WTC11 (cell line): Measurements from ENCODE around the gene HPCAL1. TPM values are rescaled to one million over a fixed set of nuclear protein-coding genes. Genes with fewer than 3 reads are reported as not detected.

ENCODE experiments used
- ATAC-seq: fragments of 200-7000 bp; cut with Tn5 transposase; 2 replicates; pipeline ENCODE4 v1.10.0; 2021; ENCODE audit warnings: mild to moderate bottlenecking, moderate library complexity
- CTCF ChIA-PET: fragments of 300-600 bp; sonication (Branson Sonifier 250); formaldehyde crosslinking; loops from one replicate; lab custom pipeline; 2021; ENCODE audit warnings: antibody characterized with exemption; lab: Charles Lee
- POLR2A ChIA-PET: fragments of 350-600 bp; sonication (Branson Sonifier 250); formaldehyde crosslinking; loops from one replicate; lab custom pipeline; 2021; ENCODE audit warnings: antibody characterized with exemption; lab: Charles Lee
- DNase-seq: peaks from one replicate; pipeline ENCODE4 v3.0.0; 2021; ENCODE audit warnings: low spot score
- H3K27ac Mint-ChIP-seq: 2 replicates; pipeline ENCODE4 v1.8.0; 2021; ENCODE audit warnings: mixed read lengths
- H3K27me3 Mint-ChIP-seq: 2 replicates; pipeline ENCODE4 v1.8.0; 2021; ENCODE audit warnings: low read depth, mild to moderate bottlenecking, moderate library complexity, mixed read lengths
- H3K36me3 Mint-ChIP-seq: 2 replicates; pipeline ENCODE4 v1.8.0; 2021; ENCODE audit warnings: mixed read lengths
- H3K4me1 Mint-ChIP-seq: 2 replicates; pipeline ENCODE4 v1.8.0; 2022; ENCODE audit warnings: mixed read lengths
- H3K4me3 Mint-ChIP-seq: 2 replicates; pipeline ENCODE4 v1.8.0; 2021; ENCODE audit warnings: mild to moderate bottlenecking, moderate library complexity, mixed read lengths
- H3K9me3 Mint-ChIP-seq: 2 replicates; pipeline ENCODE4 v1.8.0; 2021; ENCODE audit warnings: mixed read lengths
- ATF6 ChIP-seq: sonication (generic); formaldehyde crosslinking; IDR thresholded peaks from 2 replicates; pipeline ENCODE4 v1.8.1; 2023; ENCODE audit warnings: mild to moderate bottlenecking, missing genetic modification reagents
- FOXP1 ChIP-seq: sonication (generic); formaldehyde crosslinking; IDR thresholded peaks from 2 replicates; pipeline ENCODE4 v1.8.0; 2022; ENCODE audit warnings: missing genetic modification reagents, mild to moderate bottlenecking, moderate library complexity, borderline replicate concordance
- FOXP4 ChIP-seq: sonication (generic); formaldehyde crosslinking; IDR thresholded peaks from 2 replicates; pipeline ENCODE4 v1.8.0; 2022; ENCODE audit warnings: mild to moderate bottlenecking, missing genetic modification reagents
- GABPB1 ChIP-seq: sonication (generic); formaldehyde crosslinking; IDR thresholded peaks from 2 replicates; pipeline ENCODE4 v1.8.1; 2023; ENCODE audit warnings: mild to moderate bottlenecking, missing genetic modification reagents
- MXD4 ChIP-seq: fragments of 250-450 bp; sonication (Bioruptor Pico); IDR thresholded peaks from 2 replicates; pipeline ENCODE4 v1.8.0; 2021; ENCODE audit warnings: mild to moderate bottlenecking, moderate library complexity, borderline replicate concordance
- NFATC4 ChIP-seq: fragments of 250-450 bp; sonication (Bioruptor Pico); IDR thresholded peaks from 2 replicates; pipeline ENCODE4 v1.9.0; 2021; ENCODE audit warnings: mild to moderate bottlenecking
- RORB ChIP-seq: fragments of 250-450 bp; sonication (Bioruptor Pico); IDR thresholded peaks from 2 replicates; pipeline ENCODE4 v1.9.0; 2021; ENCODE audit warnings: mild to moderate bottlenecking
- ZBTB43 ChIP-seq: sonication (generic); formaldehyde crosslinking; IDR thresholded peaks from 2 replicates; pipeline ENCODE4 v1.8.1; 2023; ENCODE audit warnings: mild to moderate bottlenecking, missing genetic modification reagents
- ZNF121 ChIP-seq: sonication (generic); formaldehyde crosslinking; IDR thresholded peaks from 2 replicates; pipeline ENCODE4 v1.8.0; 2023; ENCODE audit warnings: missing genetic modification reagents
- ZNF263 ChIP-seq: sonication (generic); formaldehyde crosslinking; IDR thresholded peaks from 2 replicates; pipeline ENCODE4 v1.8.1; 2022; ENCODE audit warnings: low read depth, mild to moderate bottlenecking, moderate library complexity, missing genetic modification reagents
- ZNF281 ChIP-seq: sonication (generic); formaldehyde crosslinking; IDR thresholded peaks from 2 replicates; pipeline ENCODE4 v1.8.0; 2023; ENCODE audit warnings: mild to moderate bottlenecking, missing genetic modification reagents
- ZNF396 ChIP-seq: fragments of 250-450 bp; sonication (Bioruptor Pico); IDR thresholded peaks from 2 replicates; pipeline ENCODE4 v1.8.0; 2021; ENCODE audit warnings: mild to moderate bottlenecking, moderate library complexity, borderline replicate concordance
- total RNA-seq: library from RNA; stranded (reverse); gene quantifications from 3 replicates; pipeline ENCODE4 v1.2.3, GENCODE V29; 2021

Gene HPCAL1
- total RNA-seq, 1 experiment from 2014 or later, result 11.8 TPM

- TF ChIP-seq ZNF263 (CRISPR knock-in tag), result no peak
- TF ChIP-seq FOXP4, result no peak
- no peak for TF ChIP-seq NFATC4 (CRISPR knock-in tag)
Measured at GRCh38 chr2:10392548-10392947, 89.8 kb downstream of the HPCAL1 start (continued).

- ATAC-seq (peak; percentile 77), DNase-seq (no peak)
- H3K27ac Mint-ChIP-seq, result 0 out of 2 replicates have a peak overlapping the region, but pooled peaks have one; percentile 36
Measured at GRCh38 chr2:10392951-10393639, 90.4 kb downstream of the HPCAL1 start.

GRCh38 chr2:10393640-10393982 is 90.9 kb downstream of the HPCAL1 start:
- Mint-ChIP-seq H3K9me3 (no peaks in the 10 kb centered on the region), H3K4me1 (peaks cover 31% of the 10 kb centered on the region), H3K4me3 (no peak overlapping the region), H3K36me3 (no peaks in the 10 kb centered on the region)
- DNase-seq, result no peak
- POLR2A ChIA-PET, result interaction anchor here (1.2 kb wide), 1 partner anchor 15 kb away, joined by 4 read pairs; no protein-coding TSS in a partner anchor
- CTCF ChIA-PET, result interaction anchor here (0.6 to 2.6 kb wide), 7 partner anchors 11 to 580 kb away, joined by 3 to 34 read pairs (median 4); partner anchors contain the start of gene HPCAL1
- ATAC-seq, result peak; percentile 20
- no peak for TF ChIP-seq NFATC4 (CRISPR knock-in tag)
- TF ChIP-seq ZNF121 (CRISPR knock-in tag), result 0 out of 2 replicates have a peak, but pooled peaks have one; percentile 8
- no peak for TF ChIP-seq MXD4 (CRISPR knock-in tag)
- TF ChIP-seq ZNF281, result no peak
- no peak for TF ChIP-seq ZNF396 (CRISPR knock-in tag)
- TF ChIP-seq, all 79 proteins: peak for 1
- H3K27me3 Mint-ChIP-seq, result no peaks in the 10 kb centered on the region
- H3K27ac Mint-ChIP-seq, result no peak overlapping the region

More at GRCh38 chr2:10392951-10393639, 90.4 kb downstream of the HPCAL1 start:
- H3K27me3 Mint-ChIP-seq, result no peaks in the 10 kb centered on the region
- POLR2A ChIA-PET, result interaction anchor here (1.2 kb wide), 1 partner anchor 15 kb away, joined by 4 read pairs; no protein-coding TSS in a partner anchor
- no peaks in the 10 kb centered on the region for H3K36me3 Mint-ChIP-seq
- H3K4me3 Mint-ChIP-seq, result no peak overlapping the region
- no peak for TF ChIP-seq ZBTB43
- TF ChIP-seq RORB, result no peak
- no peak for TF ChIP-seq GABPB1 (CRISPR knock-in tag)
- no peak for TF ChIP-seq ATF6 (CRISPR knock-in tag)
- TF ChIP-seq FOXP1 (CRISPR knock-in tag), result 0 out of 2 replicates have a peak, but pooled peaks have one; percentile 20
- TF ChIP-seq NFATC4 (CRISPR knock-in tag), result no peak
- TF ChIP-seq, all 79 proteins: peak for 1
- CTCF ChIA-PET, result interaction anchor here (1.0 to 2.6 kb wide), 7 partner anchors 10 to 579 kb away, joined by 3 to 34 read pairs (median 4); partner anchors contain the start of gene HPCAL1
- Mint-ChIP-seq H3K9me3 (no peaks in the 10 kb centered on the region), H3K4me1 (peaks cover 31% of the 10 kb centered on the region)
